Activated T-cell treated with anti-CD3 and anti-CD28 coated beads, Interleukin-2, amount 50 U/mL, for 72 hours (primary cell): Measurements from ENCODE around the gene MRTFA. TPM values are rescaled to one million over a fixed set of nuclear protein-coding genes. Genes with fewer than 3 reads are reported as not detected.
"Not testable (repeated sequence)": the region's sequence is repeated elsewhere in the genome, so short reads cannot be mapped to it uniquely, and the experiment has no call there.

Experiments used
- ATAC-seq, 2 donors: fragments of 150-1000 bp; cut with Tn5 transposase; replicated peaks in 1 of 2; 2 replicates each; pipeline ENCODE4 v1.10.0; 2021; ENCODE audit warnings: moderate library complexity in 2 of 2, mild to moderate bottlenecking in 1 of 2
- DNase-seq, 2 donors: peaks; one replicate each; pipeline ENCODE4 v3.0.0; 2021 to 2022; ENCODE audit warnings: mixed read lengths in 1 of 2
- H3K27ac Mint-ChIP-seq: one replicate; pipeline ENCODE4 v1.8.0; 2022; ENCODE audit warnings: mild to moderate bottlenecking, moderate library complexity, mixed read lengths
- H3K27me3 Mint-ChIP-seq: one replicate; pipeline ENCODE4 v1.8.0; 2022; ENCODE audit warnings: low read depth, mixed read lengths
- H3K36me3 Mint-ChIP-seq, 2 donors: one replicate each; pipeline ENCODE4 v1.8.0; 2022; ENCODE audit warnings: mixed read lengths in 2 of 2, mild to moderate bottlenecking in 1 of 2; ENCODE audit not compliant: insufficient read depth in 2 of 2
- H3K4me1 Mint-ChIP-seq: one replicate; pipeline ENCODE4 v1.8.0; 2022; ENCODE audit warnings: low read depth, mixed read lengths
- H3K4me3 Mint-ChIP-seq, 2 donors: one replicate each; pipeline ENCODE4 v1.8.0; 2022; ENCODE audit warnings: mild to moderate bottlenecking in 2 of 2, mixed read lengths in 2 of 2, moderate library complexity in 2 of 2
- H3K9me3 Mint-ChIP-seq, 2 donors: one replicate each; pipeline ENCODE4 v1.8.0; 2022; ENCODE audit warnings: mixed read lengths in 2 of 2
- total RNA-seq, 2 donors: library from RNA; stranded (reverse); gene quantifications; one replicate each; pipeline ENCODE4 v1.2.3, GENCODE V29; 2022

The MRTFA gene
- total RNA-seq, 2 donors from 2014 or later: 44.7 to 51.7 TPM

- no peak for DNase-seq
- no peak overlapping the region for H3K27ac Mint-ChIP-seq
- H3K9me3 Mint-ChIP-seq: peaks cover 2% of the 10 kb centered on the region in 2 donors
- peaks cover 3% of the 10 kb centered on the region for H3K4me1 Mint-ChIP-seq
- H3K4me3 Mint-ChIP-seq: no peak overlapping the region
- H3K36me3 Mint-ChIP-seq: peaks cover 8 to 13% of the 10 kb centered on the region in 2 donors
- H3K27me3 Mint-ChIP-seq: no peaks in the 10 kb centered on the region
- no peak for ATAC-seq
These were observed 63.5 kb downstream of the MRTFA start for GRCh38 chr22:40572976-40573375.

- Mint-ChIP-seq H3K9me3 (peaks cover 2% of the 10 kb centered on the region in 2 donors), H3K36me3 (peaks cover 8 to 13% of the 10 kb centered on the region in 2 donors), H3K27ac (no peak overlapping the region), H3K27me3 (no peaks in the 10 kb centered on the region), H3K4me1 (no peaks in the 10 kb centered on the region), H3K4me3 (no peak overlapping the region)
- ATAC-seq (no peak), DNase-seq (no peak)
These were observed 64.6 kb downstream of the MRTFA start for GRCh38 chr22:40571887-40572286.

- Mint-ChIP-seq H3K27ac (no peak overlapping the region), H3K9me3 (peaks cover under 1 to 2% of the 10 kb centered on the region in 2 donors), H3K4me3 (no peak overlapping the region), H3K36me3 (peaks cover 8% of the 10 kb centered on the region in 2 donors), H3K27me3 (no peaks in the 10 kb centered on the region), H3K4me1 (no peaks in the 10 kb centered on the region)
- ATAC-seq: no peak
- DNase-seq: no peak
These were observed 68.7 kb downstream of the MRTFA start for GRCh38 chr22:40567626-40568328.

- H3K27ac Mint-ChIP-seq: no peak overlapping the region
- peaks cover 6 to 8% of the 10 kb centered on the region in 2 donors for H3K36me3 Mint-ChIP-seq
- H3K27me3 Mint-ChIP-seq: no peaks in the 10 kb centered on the region
- peaks cover 0 to 2% of the 10 kb centered on the region in 2 donors for H3K9me3 Mint-ChIP-seq
- no peak overlapping the region for H3K4me3 Mint-ChIP-seq
- DNase-seq (no peak), ATAC-seq (no peak)
- no peaks in the 10 kb centered on the region for H3K4me1 Mint-ChIP-seq
These were observed 69.4 kb downstream of the MRTFA start for GRCh38 chr22:40567106-40567505.

GRCh38 chr22:40560994-40561515, 75.5 kb downstream of the MRTFA start:
- peak overlapping the region; percentile 68 for H3K27ac Mint-ChIP-seq
- peaks cover 0 to 2% of the 10 kb centered on the region in 2 donors for H3K36me3 Mint-ChIP-seq
- peaks cover 21% of the 10 kb centered on the region for H3K4me1 Mint-ChIP-seq
- DNase-seq: no peak
- no peaks in the 10 kb centered on the region for H3K9me3 Mint-ChIP-seq
- no peak for ATAC-seq
- H3K4me3 Mint-ChIP-seq: peak overlapping the region in 1 of 2 donors; percentile 68
- H3K27me3 Mint-ChIP-seq: no peaks in the 10 kb centered on the region

- DNase-seq: peak in 1 of 2 donors; percentile 9
- peak; percentile 39 to 65 for ATAC-seq
- H3K9me3 Mint-ChIP-seq: no peaks in the 10 kb centered on the region
- peak overlapping the region; percentile 88 for H3K27ac Mint-ChIP-seq
- peaks cover 0 to 2% of the 10 kb centered on the region in 2 donors for H3K36me3 Mint-ChIP-seq
- no peaks in the 10 kb centered on the region for H3K27me3 Mint-ChIP-seq
- peaks cover 21% of the 10 kb centered on the region for H3K4me1 Mint-ChIP-seq
- H3K4me3 Mint-ChIP-seq: peak overlapping the region; percentile 59 to 68
These were observed 76.0 kb downstream of the MRTFA start for GRCh38 chr22:40560551-40560950.

GRCh38 chr22:40557972-40558371, 78.5 kb downstream of the MRTFA start:
- Mint-ChIP-seq H3K4me3 (no peak overlapping the region), H3K27ac (no peak overlapping the region), H3K27me3 (no peaks in the 10 kb centered on the region), H3K9me3 (peaks cover 0 to 2% of the 10 kb centered on the region in 2 donors), H3K36me3 (peaks cover 6 to 8% of the 10 kb centered on the region in 2 donors), H3K4me1 (peaks cover 21% of the 10 kb centered on the region)
- ATAC-seq: no peak
- no peak for DNase-seq

GRCh38 chr22:40556641-40557040, 79.9 kb downstream of the MRTFA start:
- Mint-ChIP-seq H3K4me1 (peaks cover 20% of the 10 kb centered on the region), H3K4me3 (no peak overlapping the region), H3K36me3 (peaks cover 17 to 21% of the 10 kb centered on the region in 2 donors), H3K27ac (no peak overlapping the region), H3K9me3 (peaks cover 3 to 13% of the 10 kb centered on the region in 2 donors), H3K27me3 (no peaks in the 10 kb centered on the region)
- no peak for ATAC-seq
- DNase-seq: no peak

- not testable (repeated sequence) for DNase-seq, H3K4me3 Mint-ChIP-seq, ATAC-seq, H3K27ac Mint-ChIP-seq, H3K4me1 Mint-ChIP-seq, H3K27me3 Mint-ChIP-seq
- H3K9me3 Mint-ChIP-seq: peaks cover 3 to 13% of the 10 kb centered on the region in 2 donors
- peaks cover 17 to 25% of the 10 kb centered on the region in 2 donors for H3K36me3 Mint-ChIP-seq
These were observed 82.5 kb downstream of the MRTFA start for GRCh38 chr22:40554023-40554422.

- DNase-seq (no peak), ATAC-seq (no peak)
- Mint-ChIP-seq H3K27ac (no peak overlapping the region), H3K27me3 (no peaks in the 10 kb centered on the region), H3K36me3 (peaks cover 17 to 29% of the 10 kb centered on the region in 2 donors), H3K4me1 (no peaks in the 10 kb centered on the region), H3K9me3 (peaks cover 3 to 13% of the 10 kb centered on the region in 2 donors), H3K4me3 (no peak overlapping the region)
These were observed 83.4 kb downstream of the MRTFA start for GRCh38 chr22:40553014-40553554.

- DNase-seq (no peak), ATAC-seq (no peak)
- H3K36me3 Mint-ChIP-seq: peaks cover 18 to 30% of the 10 kb centered on the region in 2 donors
- H3K27me3 Mint-ChIP-seq: no peaks in the 10 kb centered on the region
- peaks cover 3 to 13% of the 10 kb centered on the region in 2 donors for H3K9me3 Mint-ChIP-seq
- H3K4me1 Mint-ChIP-seq: no peaks in the 10 kb centered on the region
- H3K27ac Mint-ChIP-seq: no peak overlapping the region
- no peak overlapping the region for H3K4me3 Mint-ChIP-seq
These were observed 84.4 kb downstream of the MRTFA start for GRCh38 chr22:40552070-40552469.

- Mint-ChIP-seq H3K36me3 (peaks cover 10 to 22% of the 10 kb centered on the region in 2 donors), H3K27me3 (no peaks in the 10 kb centered on the region), H3K4me3 (no peak overlapping the region), H3K9me3 (peaks cover 3 to 8% of the 10 kb centered on the region in 2 donors), H3K27ac (peak overlapping the region; percentile 80), H3K4me1 (peaks cover 9% of the 10 kb centered on the region)
- ATAC-seq (peak in 1 of 2 donors; percentile 35), DNase-seq (no peak)
These were observed 88.8 kb downstream of the MRTFA start for GRCh38 chr22:40547729-40548143.

- H3K27me3 Mint-ChIP-seq: no peaks in the 10 kb centered on the region
- H3K27ac Mint-ChIP-seq: no peak overlapping the region
- H3K36me3 Mint-ChIP-seq: peaks cover 1 to 7% of the 10 kb centered on the region in 2 donors
- H3K9me3 Mint-ChIP-seq: no peaks in the 10 kb centered on the region
- no peak for ATAC-seq
- DNase-seq: no peak
- no peak overlapping the region for H3K4me3 Mint-ChIP-seq
- H3K4me1 Mint-ChIP-seq: peaks cover 37% of the 10 kb centered on the region
These were observed 91.8 kb downstream of the MRTFA start for GRCh38 chr22:40544758-40545157.
